ENCODE results near the gene PRICKLE3.

The PRICKLE3 gene

GRCh38 chrX:49187028-49187394 lies 838 bp upstream of the PRICKLE3 start:
- DNase-seq (ENCODE audit: low read depth) = no peak
- H3K4me3 ChIP-seq (ENCODE audit: low read depth, low read length) = no peak overlapping the region
- no peak for TF ChIP-seq CTCF (IDR thresholded peaks at IDR 0.05; ENCODE audit: insufficient read depth, low read depth, low read length, missing control alignments)

- DNase-seq (ENCODE audit: low read depth) = peak; percentile 58
- peak overlapping the region; percentile 92 for H3K4me3 ChIP-seq (ENCODE audit: low read depth, low read length)
- no peak for TF ChIP-seq CTCF (IDR thresholded peaks at IDR 0.05; ENCODE audit: insufficient read depth, low read depth, low read length, missing control alignments)
Measured at GRCh38 chrX:49184294-49185281, 1.6 kb downstream of the PRICKLE3 start.

- TF ChIP-seq CTCF (IDR thresholded peaks at IDR 0.05; ENCODE audit: insufficient read depth, low read depth, low read length, missing control alignments) = no peak
- no peak overlapping the region for H3K4me3 ChIP-seq (ENCODE audit: low read depth, low read length)
- DNase-seq (ENCODE audit: low read depth) = no peak
Measured at GRCh38 chrX:49183701-49184281, 2.4 kb downstream of the PRICKLE3 start.

- no peak for DNase-seq (ENCODE audit: low read depth)
- no peak for TF ChIP-seq CTCF (IDR thresholded peaks at IDR 0.05; ENCODE audit: insufficient read depth, low read depth, low read length, missing control alignments)
Measured at GRCh38 chrX:49179358-49179757, 6.8 kb downstream of the PRICKLE3 start.

GRCh38 chrX:49178537-49178936 lies 7.6 kb downstream of the PRICKLE3 start:
- TF ChIP-seq CTCF (IDR thresholded peaks at IDR 0.05; ENCODE audit: insufficient read depth, low read depth, low read length, missing control alignments) = no peak
- DNase-seq (ENCODE audit: low read depth) = no peak
- H3K4me3 ChIP-seq (ENCODE audit: low read depth, low read length) = no peak overlapping the region

More at GRCh38 chrX:49179358-49179757, 6.8 kb downstream of the PRICKLE3 start:
- H3K4me3 ChIP-seq (ENCODE audit: low read depth, low read length) = no peak overlapping the region

- DNase-seq (ENCODE audit: low read depth) = no peak
- no peak for TF ChIP-seq CTCF (IDR thresholded peaks at IDR 0.05; ENCODE audit: insufficient read depth, low read depth, low read length, missing control alignments)
- H3K4me3 ChIP-seq (ENCODE audit: low read depth, low read length) = no peak overlapping the region
Measured at GRCh38 chrX:49177873-49178480, 8.2 kb downstream of the PRICKLE3 start.
